Right lobe of liver (tissue), 6 donors: ENCODE measurements around the gene PLXND1. TPM values are rescaled to one million over a fixed set of nuclear protein-coding genes. Genes with fewer than 3 reads are reported as not detected.

Experiments used
- ATAC-seq, 4 donors: fragments of 200-7000 bp; cut with Tn5 transposase; one replicate each; pipeline ENCODE4 v1.9.1; 2020; ENCODE audit warnings: mild to moderate bottlenecking in 4 of 4, moderate library complexity in 4 of 4
- DNase-seq, 3 donors: peaks; one replicate each; pipeline ENCODE4 v3.0.0-alpha.2; 2020
- H3K27ac ChIP-seq, 3 donors: fragments of 200-600 bp; one replicate each; pipeline ENCODE4 v1.8.0; 2022
- H3K27me3 ChIP-seq, 2 donors: fragments of 200-600 bp; one replicate each; pipeline ENCODE4 v1.8.0; 2022
- H3K36me3 ChIP-seq, 4 donors: fragments of 200-600 bp; sonication (generic) in 1 of 4; one replicate each; pipeline versions ENCODE4 v1.5.1 to v1.8.0; 2017 to 2022; ENCODE audit warnings: control low read depth in 1 of 4
- H3K4me1 ChIP-seq, 4 donors: fragments of 200-600 bp; sonication (generic) in 1 of 4; one replicate each; pipeline versions ENCODE4 v1.5.1 to v1.8.0; 2017 to 2022; ENCODE audit warnings: control low read depth in 1 of 4
- H3K4me3 ChIP-seq, 3 donors: fragments of 200-600 bp; one replicate each; pipeline ENCODE4 v1.8.0; 2022
- H3K9me3 ChIP-seq, 4 donors: fragments of 200-600 bp; sonication (generic) in 1 of 4; one replicate each; pipeline versions ENCODE4 v1.5.1 to v1.8.0; 2017 to 2022; ENCODE audit warnings: control low read depth in 1 of 4
- POLR2A ChIP-seq: fragments of 450-650 bp; IDR thresholded peaks from one replicate; pipeline ENCODE4 v1.6.1; 2017; ENCODE audit warnings: antibody characterized with exemption, mild to moderate bottlenecking
- WGBS: methylation state at CpG from one replicate; pipeline ENCODE4 v1.1.6; 2018; ENCODE audit warnings: low coverage, low lambda C conversion rate; ENCODE audit not compliant: insufficient coverage; ENCODE audit errors: missing lambda C conversion rate; 5-methylcytosine and 5-hydroxymethylcytosine counted together
- intact Hi-C, 2 donors: fragments of 100-400 bp; cut with DNase I; formaldehyde crosslinking; loops; one replicate each; pipeline versions ENCODE4 v1.11.2 to v1.14.1; 2022
- total RNA-seq, 6 experiments: library from RNA; depleted of rRNA in 2 of 6; stranded (reverse); fragments of >200 nt in 2 of 6; fragmentation: NEBNext Ultra II Directional in 3 of 6; extraction: Animal tissue kit (Norgen Biotek cat#: 25700) in 3 of 6; gene quantifications; one replicate each; pipeline versions ENCODE4 v1.1.0 to v1.2.4, GENCODE V29; 2016 to 2023
- TF ChIP-seq, protein P1 (sequence below), 4 donors: fragments of 200-600 bp in 3 of 4; fragments of 450-650 bp in 1 of 4; IDR thresholded peaks; one replicate each; pipeline versions ENCODE4 v1.5.1 to v1.8.0; 2016 to 2022; ENCODE audit warnings: antibody characterized with exemption in 4 of 4, mild to moderate bottlenecking in 2 of 4
- donor health status: DM: no; HTN: yes; CAD: no.
- donor health status: DM: no; HTN: no; CAD: no.
- donor health status: DM: no; HTN: no; CAD: no.
- donor health status: DM: no; HTN: yes; CAD: no.
- donor health status: DM: no; HTN: yes; CAD: no.

Gene PLXND1
- total RNA-seq, 6 experiments from 2014 or later: 27.0 to 48.8 (median 29.6) TPM

DNA sequence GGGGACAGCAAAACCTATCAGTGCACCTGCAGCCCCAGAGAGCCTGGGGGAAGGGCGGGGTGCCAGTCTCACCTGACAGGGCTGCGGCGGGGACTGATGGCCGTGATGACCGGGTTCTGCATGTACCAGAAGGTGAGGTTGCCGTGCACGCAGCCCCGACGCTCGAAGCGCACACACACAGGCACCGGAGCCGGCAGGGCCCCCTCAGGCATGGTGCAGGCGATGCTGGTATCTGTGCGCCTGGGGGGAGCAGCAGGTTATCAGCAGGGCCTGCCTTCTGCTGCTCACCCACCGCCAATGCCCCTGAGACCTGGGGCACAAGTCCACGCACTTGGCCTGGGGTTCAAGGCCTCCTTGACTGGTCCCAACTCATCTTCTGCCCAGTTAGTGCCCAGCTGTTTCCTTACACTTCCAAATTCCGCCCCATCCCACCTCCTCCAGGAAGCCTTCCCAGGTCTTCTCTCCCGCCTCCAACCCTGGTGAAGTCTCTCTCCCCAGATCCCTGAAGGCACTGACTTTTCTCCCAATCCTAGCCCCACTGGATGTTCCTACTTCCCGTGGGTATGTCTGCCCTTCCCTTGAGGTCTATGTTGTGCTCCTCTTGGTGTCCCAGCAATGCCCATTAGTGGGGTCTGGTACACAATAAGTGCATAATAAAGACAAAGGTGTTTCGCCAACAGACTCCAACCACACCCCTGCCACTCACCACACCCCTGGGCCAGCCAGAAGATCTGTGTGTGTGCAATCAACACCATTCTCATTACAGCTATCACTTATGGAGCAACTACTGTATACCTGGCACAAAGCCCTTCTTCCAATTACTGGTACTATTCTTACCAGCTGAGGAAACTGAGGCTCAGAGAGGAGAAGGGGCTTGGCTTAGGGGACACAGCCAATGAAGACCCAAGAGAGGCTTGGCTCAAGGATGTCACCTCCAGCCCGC is 34.6 kb downstream of the PLXND1 start:
- no peaks in the 10 kb centered on the region for H3K9me3 ChIP-seq
- WGBS: 92% methylated on average over 3 of the region's 22 CpGs
- peaks cover 0 to 4% (median 0%) of the 10 kb centered on the region in 4 donors for H3K36me3 ChIP-seq
- H3K27me3 ChIP-seq: no peaks in the 10 kb centered on the region
- TF ChIP-seq, protein P1, sequence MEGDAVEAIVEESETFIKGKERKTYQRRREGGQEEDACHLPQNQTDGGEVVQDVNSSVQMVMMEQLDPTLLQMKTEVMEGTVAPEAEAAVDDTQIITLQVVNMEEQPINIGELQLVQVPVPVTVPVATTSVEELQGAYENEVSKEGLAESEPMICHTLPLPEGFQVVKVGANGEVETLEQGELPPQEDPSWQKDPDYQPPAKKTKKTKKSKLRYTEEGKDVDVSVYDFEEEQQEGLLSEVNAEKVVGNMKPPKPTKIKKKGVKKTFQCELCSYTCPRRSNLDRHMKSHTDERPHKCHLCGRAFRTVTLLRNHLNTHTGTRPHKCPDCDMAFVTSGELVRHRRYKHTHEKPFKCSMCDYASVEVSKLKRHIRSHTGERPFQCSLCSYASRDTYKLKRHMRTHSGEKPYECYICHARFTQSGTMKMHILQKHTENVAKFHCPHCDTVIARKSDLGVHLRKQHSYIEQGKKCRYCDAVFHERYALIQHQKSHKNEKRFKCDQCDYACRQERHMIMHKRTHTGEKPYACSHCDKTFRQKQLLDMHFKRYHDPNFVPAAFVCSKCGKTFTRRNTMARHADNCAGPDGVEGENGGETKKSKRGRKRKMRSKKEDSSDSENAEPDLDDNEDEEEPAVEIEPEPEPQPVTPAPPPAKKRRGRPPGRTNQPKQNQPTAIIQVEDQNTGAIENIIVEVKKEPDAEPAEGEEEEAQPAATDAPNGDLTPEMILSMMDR (IDR thresholded peaks at IDR 0.05): no peak
- no peak for TF ChIP-seq POLR2A
- peaks cover 0 to 8% (median 0%) of the 10 kb centered on the region in 4 donors for H3K4me1 ChIP-seq
- no peak for ATAC-seq
- H3K27ac ChIP-seq: no peak overlapping the region
- no peak for DNase-seq
- intact Hi-C loops: no loop called here
- no peak overlapping the region for H3K4me3 ChIP-seq

DNA sequence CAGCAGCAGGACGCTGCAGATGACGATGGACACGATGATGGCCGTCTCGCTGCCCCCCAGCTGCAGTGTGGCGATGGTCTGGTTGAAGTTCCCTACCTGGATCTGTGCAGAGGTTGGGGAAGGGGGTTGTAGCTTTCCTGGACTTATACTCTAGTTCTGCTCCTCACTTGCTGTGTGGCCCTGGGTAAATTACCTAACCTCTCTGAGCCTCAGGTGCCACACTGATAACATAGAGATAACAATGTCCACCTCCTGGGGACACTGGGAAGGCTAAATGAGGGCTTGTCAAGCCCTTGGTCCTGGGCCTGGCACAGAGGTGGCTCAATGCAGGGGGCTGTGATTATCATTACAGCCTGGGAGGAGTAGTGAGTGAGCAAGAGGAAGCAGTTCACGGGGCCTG is 36.6 kb downstream of the PLXND1 start:
- TF ChIP-seq POLR2A: no peak
- TF ChIP-seq, protein P1 (IDR thresholded peaks at IDR 0.05): no peak

DNA sequence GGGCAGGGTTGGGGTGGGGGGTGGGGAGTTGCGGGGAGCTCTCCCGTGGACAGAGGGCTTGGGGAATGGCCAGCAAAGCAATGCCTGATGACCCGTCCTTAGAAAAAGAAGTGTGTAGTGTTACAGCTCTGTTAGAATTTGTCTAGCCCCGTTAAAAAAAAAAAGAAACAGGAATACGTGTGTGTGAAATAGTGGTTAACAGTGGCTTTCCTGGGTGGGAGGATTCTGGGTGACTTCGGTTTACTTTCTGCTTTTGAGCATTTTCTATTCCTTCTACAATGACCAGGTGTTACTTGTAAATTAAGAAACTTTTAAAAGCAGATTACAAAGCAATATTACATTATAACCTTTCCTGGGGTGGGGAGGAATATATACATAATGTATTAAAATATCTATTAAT is 38.5 kb downstream of the PLXND1 start:
- Histone ChIP-seq H3K4me3 (no peak overlapping the region), H3K9me3 (no peaks in the 10 kb centered on the region), H3K4me1 (no peaks in the 10 kb centered on the region), H3K27ac (no peak overlapping the region), H3K36me3 (peaks cover 0 to 4% (median 0%) of the 10 kb centered on the region in 4 donors), H3K27me3 (no peaks in the 10 kb centered on the region)
- TF ChIP-seq, protein P1 (IDR thresholded peaks at IDR 0.05): no peak
- TF ChIP-seq POLR2A: no peak
- WGBS: 35% methylated on average over 5 of the region's 6 CpGs
- DNase-seq (no peak), ATAC-seq (no peak)
- intact Hi-C loops: no loop called here

More for the DNA sequence above, 36.6 kb downstream of the PLXND1 start:
- no peak overlapping the region for H3K27ac ChIP-seq
- DNase-seq: no peak
- no peaks in the 10 kb centered on the region for H3K9me3 ChIP-seq
- H3K36me3 ChIP-seq: peaks cover 0 to 4% (median 0%) of the 10 kb centered on the region in 4 donors
- ATAC-seq: no peak
- H3K4me3 ChIP-seq: no peak overlapping the region
- 40% methylated on average over 2 of the region's 7 CpGs for WGBS
- intact Hi-C loops: no loop called here
- H3K4me1 ChIP-seq: no peaks in the 10 kb centered on the region
- H3K27me3 ChIP-seq: no peaks in the 10 kb centered on the region

DNA sequence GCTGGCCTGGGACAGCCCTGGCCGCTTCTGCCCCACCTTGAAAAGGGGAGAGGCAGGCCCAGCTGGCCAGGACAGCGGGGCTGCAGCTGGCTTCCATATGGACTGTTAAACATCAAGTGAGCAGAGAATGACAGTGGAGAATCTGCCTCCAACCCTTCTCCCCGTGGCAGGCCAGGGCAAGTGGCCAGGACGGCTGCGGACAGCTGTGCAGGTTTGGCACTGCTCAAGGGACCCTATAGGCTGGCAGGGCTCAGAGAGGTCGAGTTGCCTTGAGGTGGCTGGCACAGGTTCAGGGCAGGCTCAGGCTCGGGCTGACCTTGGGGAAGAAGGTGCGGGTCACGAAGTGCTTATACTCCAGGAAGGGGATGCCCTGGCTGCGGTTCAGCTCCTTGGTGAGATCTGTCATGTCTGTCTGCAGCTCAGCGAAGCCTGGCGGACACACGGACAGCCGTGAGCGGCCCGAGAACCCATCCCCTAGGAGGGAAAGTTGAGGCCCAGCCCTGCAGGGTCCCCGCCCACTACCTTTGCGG is 39.2 kb downstream of the PLXND1 start:
- TF ChIP-seq POLR2A: no peak
- TF ChIP-seq, protein P1 (IDR thresholded peaks at IDR 0.05): no peak
- Histone ChIP-seq H3K27me3 (no peaks in the 10 kb centered on the region), H3K4me1 (no peaks in the 10 kb centered on the region), H3K36me3 (peaks cover 0 to 4% (median 0%) of the 10 kb centered on the region in 4 donors), H3K9me3 (no peaks in the 10 kb centered on the region), H3K4me3 (no peak overlapping the region), H3K27ac (no peak overlapping the region)
- 80% methylated on average over 1 of the region's 18 CpGs for WGBS
- DNase-seq (no peak), ATAC-seq (no peak)
- intact Hi-C loops: no loop called here
